Suppressor macrophage treated with lipopolysaccharide for 4 hours (primary cell): ENCODE measurements around the gene RHOT1.
A peak's percentile ranks its signal among the peaks of the same experiment; 100 is the strongest.
"Not testable (repeated sequence)": the region's sequence is repeated elsewhere in the genome, so short reads cannot be mapped to it uniquely, and the experiment has no call there.

Experiments used
- DNase-seq: peaks from one replicate; pipeline ENCODE4 v3.0.0-alpha.2; 2020

Gene RHOT1

DNA sequence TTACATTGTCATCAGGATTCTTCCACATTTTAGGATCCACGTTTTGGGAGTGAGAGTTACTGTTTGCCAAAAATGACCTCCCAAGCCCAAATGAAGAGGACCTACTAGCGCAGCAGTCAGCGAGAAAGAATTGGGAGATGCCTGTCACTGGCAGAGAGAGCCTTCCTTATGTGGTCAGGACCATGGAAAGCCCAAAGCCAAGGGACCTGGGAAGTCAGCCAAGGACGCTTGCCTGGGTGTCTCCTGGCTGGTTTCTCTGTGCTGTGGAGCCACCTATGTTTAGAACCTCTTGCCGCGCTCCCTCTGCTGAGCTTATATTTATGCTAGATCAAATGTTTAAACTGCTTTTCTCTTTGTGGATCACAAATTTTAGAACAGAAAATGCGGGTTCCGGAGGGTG is 98.4 kb downstream of the RHOT1 start:
- DNase-seq: no peak

- DNase-seq: no peak
Measured at GRCh38 chr17:32241640-32242039, 99.3 kb downstream of the RHOT1 start.

- no peak for DNase-seq
Measured at GRCh38 chr17:32249475-32249874, 107.2 kb downstream of the RHOT1 start.

- DNase-seq: peak; percentile 84
Measured at GRCh38 chr17:32253117-32253611, 110.9 kb downstream of the RHOT1 start.

GRCh38 chr17:32256012-32256700 is 113.9 kb downstream of the RHOT1 start:
- DNase-seq: no peak

DNA sequence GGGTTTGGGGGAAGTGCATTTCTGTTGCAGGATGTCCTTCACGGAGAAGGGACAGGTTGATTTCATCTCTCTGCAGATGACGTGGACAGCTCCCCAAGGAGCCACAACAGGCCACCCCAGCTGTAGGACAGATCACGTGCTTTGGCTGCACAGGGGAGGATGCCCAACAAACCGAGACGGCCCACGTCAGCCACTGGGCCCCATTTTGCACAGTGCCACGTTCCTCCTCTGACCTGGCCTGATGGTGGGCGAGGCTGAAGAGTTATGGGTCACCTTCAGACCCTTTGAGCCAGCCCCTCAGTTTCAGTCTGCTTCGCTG is 114.4 kb downstream of the RHOT1 start:
- no peak for DNase-seq

- DNase-seq: no peak
Measured at GRCh38 chr17:32258383-32259140, 116.3 kb downstream of the RHOT1 start.

DNA sequence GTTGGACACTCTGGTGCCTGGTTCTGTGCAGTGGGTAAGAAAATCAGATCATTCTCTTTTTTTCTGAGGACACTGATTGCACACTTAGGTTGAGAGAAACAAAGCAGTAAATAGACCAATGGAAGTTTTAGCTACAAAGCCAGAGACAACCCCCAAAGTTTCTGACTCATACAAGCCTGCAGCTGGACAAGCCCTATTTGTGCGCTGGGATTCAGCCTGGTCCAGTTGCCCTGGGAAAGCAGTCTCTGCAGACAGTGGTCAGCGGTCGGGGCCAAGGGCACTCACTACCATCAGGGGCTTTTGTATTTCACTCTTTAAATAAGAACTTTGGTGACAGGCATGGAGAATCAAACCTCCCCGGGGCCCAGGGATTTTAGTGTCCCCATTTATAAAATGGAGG is 117.3 kb downstream of the RHOT1 start:
- no peak for DNase-seq

DNA sequence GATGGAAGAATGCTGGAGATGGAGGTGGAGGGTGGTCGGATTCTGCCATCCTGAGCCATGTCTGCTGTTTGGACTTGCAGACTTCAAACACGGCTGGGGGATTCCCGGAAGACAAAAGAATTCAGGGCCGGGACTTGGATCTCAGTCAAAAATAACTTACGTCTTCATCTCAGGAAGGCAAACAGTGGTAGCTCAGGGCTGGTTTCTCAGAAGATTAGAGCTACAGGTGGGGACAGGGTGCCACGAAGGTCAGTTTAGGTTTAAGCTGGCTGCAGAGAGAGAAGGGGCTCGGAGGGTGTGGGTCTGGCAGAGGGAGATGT is 119.1 kb downstream of the RHOT1 start:
- no peak for DNase-seq

DNA sequence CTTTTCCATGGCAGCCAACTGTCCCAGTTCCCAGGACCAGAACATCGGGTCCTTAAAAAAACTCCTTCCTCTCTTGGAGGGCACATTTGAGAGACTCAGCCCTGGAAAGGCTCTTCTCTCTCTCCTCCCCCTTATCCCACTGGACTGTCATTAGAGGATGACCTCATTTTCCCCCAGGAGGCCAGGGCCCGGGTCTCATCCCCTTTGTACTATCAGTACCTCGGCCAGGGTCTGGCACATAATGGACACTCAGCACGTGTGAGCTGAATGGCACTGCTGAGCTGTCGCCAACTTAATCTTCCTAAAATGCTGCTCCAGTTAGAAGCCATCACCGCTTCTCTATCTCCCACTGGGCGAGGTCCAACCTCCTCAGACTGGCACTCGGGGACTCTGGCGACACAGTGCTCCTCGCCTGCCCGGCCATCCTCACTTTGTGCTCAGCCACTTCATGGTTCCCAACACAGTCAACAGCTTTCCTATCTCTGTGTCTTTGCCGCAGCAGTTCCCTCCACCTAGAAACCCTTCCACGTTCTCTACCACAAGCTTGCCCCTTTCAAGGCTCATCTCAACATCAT is 119.7 kb downstream of the RHOT1 start:
- DNase-seq: no peak

GRCh38 chr17:32263515-32263914 is 121.2 kb downstream of the RHOT1 start:
- not testable (repeated sequence) for DNase-seq

DNA sequence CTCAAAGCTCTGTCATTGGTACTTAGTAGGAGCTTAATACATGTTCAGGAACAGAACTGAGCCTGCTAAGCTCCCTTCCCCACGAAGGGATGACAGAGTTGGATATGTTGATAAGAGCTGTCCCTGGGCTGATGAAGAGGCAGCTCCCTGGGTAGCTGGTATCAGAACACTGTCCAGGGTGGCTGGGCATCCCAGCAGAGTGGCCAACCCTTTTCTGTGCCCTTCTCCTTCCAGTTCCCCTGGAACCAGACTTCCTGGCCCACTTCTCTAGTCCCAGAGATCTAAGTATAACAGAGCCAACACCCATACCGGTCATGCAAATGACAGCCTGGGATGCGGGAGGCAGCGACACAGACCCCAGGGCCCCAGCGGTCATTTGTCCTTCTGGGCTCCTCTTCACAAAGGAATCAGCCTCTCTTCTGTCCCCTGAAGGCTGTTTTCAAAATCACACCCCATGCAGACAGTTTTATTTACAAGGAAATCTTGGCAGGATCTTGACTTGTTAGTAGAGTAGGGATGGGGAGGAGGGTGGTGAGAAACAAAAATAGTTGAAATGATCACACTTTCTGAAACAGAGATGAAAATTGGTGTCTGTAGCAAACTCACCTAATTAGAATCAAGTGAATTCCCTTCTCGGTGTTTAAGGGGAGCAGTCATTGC is 122.0 kb downstream of the RHOT1 start:
- no peak for DNase-seq

DNA sequence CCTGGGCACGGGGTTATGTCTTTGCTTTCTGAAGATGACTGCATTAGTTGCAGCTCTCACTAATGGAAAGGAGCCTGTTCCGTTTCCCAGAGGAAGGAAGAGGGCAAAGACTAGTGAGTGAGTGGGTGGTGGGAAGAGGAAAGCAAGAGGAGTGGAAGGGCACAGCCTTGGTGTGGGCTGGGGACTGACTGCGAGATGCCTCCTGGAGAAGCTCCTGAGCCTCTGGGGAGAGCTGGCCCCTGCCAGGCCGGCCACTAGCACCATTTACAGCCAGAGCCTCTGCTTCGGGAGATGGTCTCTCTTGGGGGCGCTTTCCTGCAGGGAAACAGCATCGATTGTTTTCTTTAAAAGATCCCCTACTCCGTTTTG is 122.5 kb downstream of the RHOT1 start:
- DNase-seq: no peak

GRCh38 chr17:32265192-32265923 is 123.1 kb downstream of the RHOT1 start, which contains the start of gene RHBDL3:
Gene RHBDL3, plus strand, starts transcription at chr17:32265832. Its CDS starts 358 bp downstream, at chr17:32266190.
- peak; percentile 19 for DNase-seq

DNA sequence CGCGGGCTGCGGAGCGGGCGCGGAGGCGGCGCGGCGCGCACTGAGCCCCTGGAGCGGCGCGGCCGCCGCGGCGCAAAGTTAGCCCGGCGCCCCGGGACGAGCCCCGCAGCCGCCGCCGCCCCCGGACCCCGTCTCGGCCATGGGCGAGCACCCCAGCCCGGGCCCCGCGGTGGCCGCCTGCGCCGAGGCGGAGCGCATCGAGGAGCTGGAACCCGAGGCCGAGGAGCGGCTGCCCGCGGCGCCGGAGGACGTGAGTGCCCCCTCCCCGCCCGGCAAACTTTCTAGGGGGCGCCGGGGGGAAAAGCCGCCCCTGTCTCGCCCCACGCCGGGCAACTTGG is 123.7 kb downstream of the RHOT1 start:
- no peak for DNase-seq

- peak; percentile 23 for DNase-seq
Measured at GRCh38 chr17:32266389-32267301, 124.3 kb downstream of the RHOT1 start.

DNA sequence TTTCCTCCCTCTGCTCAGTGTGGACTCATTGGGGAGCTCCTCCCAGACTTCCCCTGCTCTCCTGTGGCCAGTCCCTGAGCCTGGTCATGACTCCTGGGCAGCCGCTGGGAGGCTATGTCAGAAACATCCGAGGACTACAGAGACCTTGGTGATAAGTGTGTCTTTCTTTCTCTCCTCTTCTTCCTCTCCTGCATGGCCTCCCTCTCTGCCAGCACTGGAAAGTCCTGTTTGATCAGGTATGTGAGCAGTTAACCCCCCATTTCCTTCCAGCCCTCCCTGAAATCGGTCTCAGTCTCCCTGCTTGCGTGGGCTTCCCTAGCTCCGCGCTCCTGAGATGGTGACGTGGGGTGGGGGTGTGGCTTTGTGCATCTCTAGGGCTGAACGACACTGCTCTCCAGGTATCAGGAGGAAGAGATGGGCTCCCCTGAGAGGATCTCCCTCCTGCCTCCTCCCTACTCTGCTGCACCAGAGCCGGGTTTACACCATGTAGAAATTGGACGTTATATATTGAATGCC is 125.4 kb downstream of the RHOT1 start:
- no peak for DNase-seq

DNA sequence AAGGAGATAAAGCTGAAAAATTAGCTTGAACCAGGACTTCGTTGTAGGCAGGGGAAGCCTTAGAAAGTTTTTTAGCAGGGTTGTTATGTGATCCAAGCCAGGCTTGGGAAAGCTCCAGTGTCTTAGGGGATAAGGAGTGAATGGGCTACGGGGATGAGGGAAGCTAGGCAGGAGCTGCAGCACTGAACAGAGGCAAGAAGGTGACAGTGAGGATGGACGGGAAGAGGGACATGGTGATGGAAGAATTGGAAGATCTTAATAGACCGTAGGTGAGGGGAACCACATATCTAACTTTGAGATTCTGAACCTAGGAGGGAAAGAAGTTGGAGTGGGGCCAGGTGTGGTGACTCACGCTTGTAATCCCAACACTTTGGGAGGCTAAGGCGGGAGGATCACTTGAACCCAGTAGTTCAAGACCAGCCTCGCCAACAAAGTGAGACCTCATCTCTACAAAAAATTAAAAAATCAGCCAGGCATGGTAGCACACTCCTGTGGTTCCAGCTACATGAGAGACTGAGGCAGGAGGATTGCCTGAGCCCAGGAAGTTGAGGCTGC is 126.5 kb downstream of the RHOT1 start:
- no peak for DNase-seq

- DNase-seq: no peak
Measured at GRCh38 chr17:32269377-32269776, 127.1 kb downstream of the RHOT1 start.

GRCh38 chr17:32271844-32272243 is 129.5 kb downstream of the RHOT1 start:
- DNase-seq: no peak

DNA sequence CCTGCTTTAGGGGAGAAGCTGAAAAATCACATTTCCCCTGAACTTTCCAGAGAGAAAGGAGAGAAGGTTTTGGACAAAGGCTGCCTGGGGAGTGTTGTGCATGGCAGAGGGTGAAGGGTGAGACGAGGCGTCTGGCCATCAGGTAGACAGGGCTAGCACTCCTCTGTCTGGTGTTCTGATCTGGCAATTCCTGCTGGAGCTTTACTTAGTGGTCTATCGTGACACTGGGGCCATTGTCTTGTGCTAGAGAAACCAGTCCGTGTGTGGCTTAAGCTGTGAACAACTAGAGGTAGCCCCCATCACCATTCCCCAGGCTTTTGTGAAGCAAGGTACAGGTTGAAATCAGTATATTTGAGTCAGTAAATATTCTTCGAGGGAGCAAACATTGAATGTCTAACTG is 131.8 kb downstream of the RHOT1 start:
- DNase-seq: no peak

GRCh38 chr17:32274643-32275042 is 132.3 kb downstream of the RHOT1 start:
- DNase-seq: no peak
